Activated naive CD4-positive, alpha-beta T cell treated with anti-CD3 and anti-CD28 coated beads, Interleukin-2, amount 10 ng/mL, durations not matched to agents 7 days and 5 days (primary cell): ENCODE data around the gene MEGF6.
"Not testable (repeated sequence)": the region's sequence is repeated elsewhere in the genome, so short reads cannot be mapped to it uniquely, and the experiment has no call there.

Source experiments
- CTCF ChIA-PET: fragments of 350-600 bp; sonication (Branson Sonifier 250); formaldehyde crosslinking; loops from one replicate; lab custom pipeline; 2021; ENCODE audit warnings: antibody characterized with exemption; lab: Charles Lee
- DNase-seq: peaks from one replicate; pipeline ENCODE4 v3.0.0-alpha.2; 2020
- H3K27ac Mint-ChIP-seq: one replicate; pipeline ENCODE4 v1.8.0; 2021; ENCODE audit warnings: mild to moderate bottlenecking, moderate library complexity, mixed read lengths
- H3K27me3 Mint-ChIP-seq: one replicate; pipeline ENCODE4 v1.8.0; 2021; ENCODE audit warnings: mild to moderate bottlenecking, mixed read lengths
- H3K36me3 Mint-ChIP-seq: one replicate; pipeline ENCODE4 v1.8.0; 2021; ENCODE audit warnings: mixed read lengths
- H3K4me1 Mint-ChIP-seq: one replicate; pipeline ENCODE4 v1.8.0; 2021; ENCODE audit warnings: mixed read lengths
- H3K4me3 Mint-ChIP-seq: one replicate; pipeline ENCODE4 v1.8.0; 2021; ENCODE audit warnings: mild to moderate bottlenecking, moderate library complexity, mixed read lengths
- H3K9me3 Mint-ChIP-seq: one replicate; pipeline ENCODE4 v1.8.0; 2021; ENCODE audit warnings: mixed read lengths

Gene MEGF6

DNA sequence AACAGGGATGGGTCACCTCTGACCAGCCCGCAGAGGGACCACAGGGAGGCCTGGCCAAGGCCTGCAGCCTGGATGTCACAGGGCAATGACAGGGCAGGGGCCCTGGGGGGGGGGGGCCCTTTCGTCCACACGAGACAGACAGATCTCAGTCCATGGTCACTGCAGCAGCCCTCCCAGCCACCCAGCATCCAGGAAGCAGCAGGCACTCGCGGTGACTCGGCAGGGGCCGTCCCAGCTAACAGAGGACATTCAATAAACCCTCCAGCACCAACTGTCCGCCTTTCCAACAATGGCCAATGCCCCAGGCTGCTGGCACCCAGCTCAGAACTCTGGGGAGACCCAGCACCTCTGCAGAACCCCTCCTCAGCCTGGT, 32.9 kb downstream of the MEGF6 start:
- Mint-ChIP-seq H3K27ac (no peak overlapping the region), H3K4me3 (no peak overlapping the region), H3K4me1 (no peaks in the 10 kb centered on the region), H3K36me3 (no peaks in the 10 kb centered on the region), H3K9me3 (peaks cover 4% of the 10 kb centered on the region), H3K27me3 (no peaks in the 10 kb centered on the region)
- CTCF ChIA-PET = no interaction called here
- DNase-seq = no peak

DNA sequence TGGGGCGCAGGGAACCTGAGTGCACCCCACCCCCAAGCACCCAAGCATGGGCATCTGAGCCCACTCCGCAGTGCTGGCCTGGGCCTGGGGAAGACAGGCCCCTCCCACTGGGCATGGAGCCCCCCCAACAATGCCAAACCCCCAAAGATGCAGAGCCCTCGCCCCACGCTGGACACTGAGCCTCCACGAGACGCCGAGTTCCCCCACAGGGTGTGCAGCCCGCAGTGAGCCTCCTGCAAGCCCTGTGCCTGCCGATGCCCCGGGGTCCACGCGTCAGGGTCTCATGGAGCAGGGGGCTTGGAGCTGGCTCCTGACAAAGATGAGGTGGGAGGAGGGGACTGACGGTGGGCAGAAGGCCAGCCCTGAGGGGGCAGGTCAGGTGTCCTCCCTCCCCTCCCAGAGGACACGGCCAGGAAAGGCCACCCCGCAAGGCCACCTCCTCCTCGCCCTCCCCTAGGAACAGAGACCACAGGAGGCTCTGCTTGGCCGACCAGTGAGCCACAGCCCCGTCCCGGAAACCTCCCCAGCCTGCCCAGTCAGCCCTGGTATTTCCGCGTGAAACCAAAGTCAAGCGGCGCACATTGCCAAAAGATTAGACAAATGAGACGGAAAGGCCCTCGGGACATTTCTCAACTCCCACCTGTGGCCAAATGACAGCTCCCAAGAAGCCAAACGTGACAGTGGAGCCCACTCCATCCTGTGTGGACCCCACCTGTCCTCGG, 33.4 kb downstream of the MEGF6 start:
- no peak for DNase-seq
- Mint-ChIP-seq H3K27ac (no peak overlapping the region), H3K4me1 (no peaks in the 10 kb centered on the region), H3K27me3 (no peaks in the 10 kb centered on the region), H3K4me3 (no peak overlapping the region), H3K36me3 (no peaks in the 10 kb centered on the region), H3K9me3 (peaks cover 2% of the 10 kb centered on the region)
- CTCF ChIA-PET = no interaction called here

DNA sequence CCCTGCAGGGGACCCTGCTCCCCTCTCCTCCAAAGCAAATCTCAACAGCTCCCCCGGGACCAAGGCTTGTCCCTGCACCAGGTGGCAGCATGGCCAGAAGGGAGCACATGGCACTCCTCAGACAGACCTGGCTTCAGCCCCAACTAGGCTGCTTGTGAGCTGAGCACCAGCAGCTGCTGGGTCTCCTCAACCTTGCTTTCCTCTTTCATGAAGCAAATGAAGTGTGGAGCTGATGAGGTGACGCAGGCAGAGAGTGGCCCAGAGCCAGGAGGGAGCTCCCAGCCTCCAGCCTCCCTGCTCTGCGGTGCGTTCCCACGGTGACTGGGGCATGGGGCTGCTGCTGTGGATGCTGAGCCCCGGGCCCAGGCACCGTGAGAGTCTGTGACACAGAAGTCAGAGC, 34.0 kb downstream of the MEGF6 start:
- no peaks in the 10 kb centered on the region for H3K4me1 Mint-ChIP-seq
- no peaks in the 10 kb centered on the region for H3K9me3 Mint-ChIP-seq
- H3K36me3 Mint-ChIP-seq = no peaks in the 10 kb centered on the region
- no peak overlapping the region for H3K27ac Mint-ChIP-seq
- H3K4me3 Mint-ChIP-seq = no peak overlapping the region
- DNase-seq = no peak
- CTCF ChIA-PET = no interaction called here
- H3K27me3 Mint-ChIP-seq = no peaks in the 10 kb centered on the region

DNA sequence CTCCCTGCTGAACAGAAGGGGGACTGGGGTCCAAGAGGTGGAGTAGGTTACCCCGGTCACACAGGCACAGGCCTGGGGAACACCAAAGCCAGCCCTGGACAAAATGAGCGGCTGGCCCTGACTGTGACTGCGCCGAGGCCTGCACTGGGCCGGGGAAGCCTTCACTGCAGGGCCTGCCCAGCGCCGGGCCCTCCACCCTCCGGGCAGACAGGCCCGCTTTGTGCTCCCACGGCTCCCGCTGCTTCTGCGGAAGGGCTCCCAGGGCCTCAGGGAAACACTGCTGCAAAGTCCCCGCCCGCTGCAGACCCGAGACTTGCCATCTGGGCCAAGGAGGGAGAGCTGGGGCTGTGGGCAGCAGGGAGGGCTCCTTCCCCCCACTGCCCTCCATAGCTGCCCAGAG, 35.3 kb downstream of the MEGF6 start:
- Mint-ChIP-seq H3K36me3 (no peaks in the 10 kb centered on the region), H3K4me3 (no peak overlapping the region), H3K9me3 (no peaks in the 10 kb centered on the region), H3K27ac (no peak overlapping the region), H3K4me1 (no peaks in the 10 kb centered on the region), H3K27me3 (no peaks in the 10 kb centered on the region)
- CTCF ChIA-PET = no interaction called here
- DNase-seq = no peak

DNA sequence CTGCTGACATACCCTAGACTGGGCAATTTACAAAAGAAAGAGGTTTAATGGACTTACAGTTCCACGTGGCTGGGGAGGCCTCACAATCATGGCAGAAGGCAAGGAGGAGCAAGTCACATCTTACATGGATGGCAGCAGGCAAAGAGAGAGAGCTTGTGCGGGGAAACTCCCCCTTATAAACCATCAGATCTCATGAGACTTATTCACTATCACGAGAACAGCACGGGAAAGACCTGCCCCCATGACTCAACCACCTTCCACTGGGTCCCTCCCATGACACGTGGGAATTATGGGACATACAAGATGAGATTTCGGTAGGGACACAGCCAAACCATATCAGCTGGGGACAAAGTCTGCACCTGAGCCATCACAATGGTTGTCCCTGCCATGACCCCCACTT, 35.8 kb downstream of the MEGF6 start:
- DNase-seq, H3K27me3 Mint-ChIP-seq, H3K36me3 Mint-ChIP-seq, H3K27ac Mint-ChIP-seq, H3K4me3 Mint-ChIP-seq, H3K4me1 Mint-ChIP-seq, CTCF ChIA-PET, H3K9me3 Mint-ChIP-seq: not testable (repeated sequence)

DNA sequence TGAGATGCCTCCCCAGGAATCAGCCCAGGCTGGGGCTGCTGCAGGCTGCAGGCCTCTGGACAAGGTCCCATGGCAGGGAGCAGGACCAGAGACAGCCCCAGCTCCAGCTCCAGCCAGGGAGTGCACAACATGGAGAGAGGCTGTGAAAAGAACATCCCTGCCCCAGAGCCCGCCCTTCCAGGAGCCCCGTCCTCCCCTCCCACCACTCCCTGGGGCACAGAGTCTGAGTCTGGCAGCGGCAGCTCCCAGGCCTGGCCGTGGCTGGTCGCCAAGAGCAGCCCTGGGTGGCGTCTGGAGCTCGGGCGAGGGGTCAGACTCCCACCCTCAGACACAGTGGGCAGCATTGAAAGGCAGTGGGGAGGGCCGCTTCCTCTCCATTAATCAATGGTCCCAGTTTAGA, 37.8 kb downstream of the MEGF6 start:
- H3K4me1 Mint-ChIP-seq = no peaks in the 10 kb centered on the region
- H3K27me3 Mint-ChIP-seq = no peaks in the 10 kb centered on the region
- H3K9me3 Mint-ChIP-seq = no peaks in the 10 kb centered on the region
- CTCF ChIA-PET = no interaction called here
- DNase-seq = no peak
- H3K4me3 Mint-ChIP-seq = no peak overlapping the region
- H3K27ac Mint-ChIP-seq = no peak overlapping the region
- H3K36me3 Mint-ChIP-seq = no peaks in the 10 kb centered on the region

DNA sequence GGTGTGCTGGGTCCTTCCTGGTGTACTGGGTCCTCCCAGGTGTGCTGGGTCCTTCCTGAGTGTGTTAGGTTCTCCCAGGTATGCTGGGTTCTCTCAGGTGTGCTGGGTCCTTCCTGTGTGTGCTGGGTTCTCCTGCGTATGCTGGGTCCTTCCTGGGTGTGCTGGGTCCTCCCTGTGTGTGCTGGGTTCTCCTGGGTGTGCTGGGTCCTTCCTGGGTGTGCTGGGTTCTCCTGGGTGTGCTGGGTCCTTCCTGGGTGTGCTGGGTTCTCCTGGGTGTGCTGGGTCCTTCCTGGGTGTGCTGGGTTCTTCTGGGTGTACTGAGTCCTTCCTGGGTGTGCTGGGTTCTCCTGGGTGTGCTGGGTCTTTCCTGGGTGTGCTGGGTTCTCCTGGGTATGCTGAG, 38.7 kb downstream of the MEGF6 start:
- H3K4me1 Mint-ChIP-seq, H3K27me3 Mint-ChIP-seq, DNase-seq, H3K36me3 Mint-ChIP-seq, H3K4me3 Mint-ChIP-seq, CTCF ChIA-PET, H3K27ac Mint-ChIP-seq, H3K9me3 Mint-ChIP-seq: not testable (repeated sequence)

DNA sequence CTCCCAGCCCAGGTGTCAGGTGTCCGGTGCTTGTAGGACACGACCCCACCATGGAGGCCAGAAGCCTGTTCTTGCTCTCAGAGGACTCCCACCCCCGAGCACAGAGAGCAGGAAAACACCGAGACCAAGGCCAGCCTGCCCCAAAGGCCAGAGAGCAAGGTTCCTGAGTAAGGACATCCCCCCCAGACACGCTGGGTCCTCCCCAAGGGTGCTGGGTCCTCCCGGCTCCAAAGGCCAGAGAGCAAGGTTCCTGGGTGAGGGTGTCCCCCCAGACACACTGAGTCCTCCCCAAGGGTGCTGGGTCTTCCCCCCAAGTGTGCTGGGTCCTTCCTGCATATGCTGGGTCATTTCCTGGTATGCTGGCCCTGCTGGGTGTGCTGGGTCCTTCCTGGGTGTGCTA, 40.0 kb downstream of the MEGF6 start:
- CTCF ChIA-PET = no interaction called here

DNA sequence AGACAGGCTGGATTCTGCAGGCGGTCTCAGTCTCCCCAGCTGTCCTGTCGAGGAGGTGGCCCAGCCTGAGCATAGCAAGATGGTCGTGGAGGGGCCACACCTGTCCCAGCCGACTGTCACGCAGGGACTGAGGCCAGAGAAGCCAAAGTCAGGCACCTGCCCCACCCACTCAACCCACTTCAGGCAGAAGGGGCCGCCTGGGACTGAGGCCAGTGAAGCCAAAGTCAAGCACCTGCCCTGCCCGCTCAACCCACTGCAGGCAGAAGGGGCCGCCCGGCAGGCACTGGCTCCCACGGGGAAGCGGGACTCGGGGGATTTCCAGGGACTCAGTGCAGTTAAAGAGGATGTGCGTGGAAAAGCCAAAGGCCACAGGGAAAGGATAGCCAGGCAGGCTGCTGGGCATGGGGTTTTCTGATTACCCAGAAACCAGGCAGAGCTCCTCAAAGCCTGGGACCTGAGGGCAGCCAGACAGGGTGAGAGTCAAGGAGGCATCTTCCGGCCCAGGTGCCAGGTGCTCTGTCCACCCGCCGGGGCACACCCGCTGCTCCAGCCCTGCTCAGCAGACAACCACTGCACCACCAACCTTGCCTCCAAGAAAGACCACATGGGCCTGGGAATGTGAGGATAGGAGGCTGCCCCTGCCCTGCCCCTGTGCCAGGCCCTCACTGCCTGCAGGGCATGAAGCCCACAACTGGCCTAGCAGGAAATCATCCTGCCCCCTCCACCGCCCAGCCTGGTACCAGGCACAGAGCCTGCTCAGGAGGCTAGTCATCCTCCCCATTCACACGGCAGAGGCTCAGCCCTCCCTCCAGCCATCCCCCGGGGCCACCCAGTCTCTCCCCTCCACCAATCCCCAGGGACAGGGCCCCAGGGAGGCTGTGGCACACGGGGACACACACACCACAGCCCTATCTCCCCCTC, 41.0 kb downstream of the MEGF6 start:
- H3K27ac Mint-ChIP-seq = peak overlapping the region; percentile 45
- no peaks in the 10 kb centered on the region for H3K27me3 Mint-ChIP-seq
- H3K4me3 Mint-ChIP-seq = no peak overlapping the region
- H3K4me1 Mint-ChIP-seq = no peaks in the 10 kb centered on the region
- no peaks in the 10 kb centered on the region for H3K36me3 Mint-ChIP-seq
- CTCF ChIA-PET = interaction anchor here (1.5 kb wide), 1 partner anchor 49 kb away, joined by 4 read pairs; no protein-coding TSS in a partner anchor
- no peaks in the 10 kb centered on the region for H3K9me3 Mint-ChIP-seq
- DNase-seq = no peak

More for the DNA sequence above, 40.0 kb downstream of the MEGF6 start:
- H3K27ac Mint-ChIP-seq = no peak overlapping the region
- no peaks in the 10 kb centered on the region for H3K4me1 Mint-ChIP-seq
- no peaks in the 10 kb centered on the region for H3K36me3 Mint-ChIP-seq
- no peak for DNase-seq
- no peaks in the 10 kb centered on the region for H3K27me3 Mint-ChIP-seq
- no peaks in the 10 kb centered on the region for H3K9me3 Mint-ChIP-seq
- H3K4me3 Mint-ChIP-seq = no peak overlapping the region

DNA sequence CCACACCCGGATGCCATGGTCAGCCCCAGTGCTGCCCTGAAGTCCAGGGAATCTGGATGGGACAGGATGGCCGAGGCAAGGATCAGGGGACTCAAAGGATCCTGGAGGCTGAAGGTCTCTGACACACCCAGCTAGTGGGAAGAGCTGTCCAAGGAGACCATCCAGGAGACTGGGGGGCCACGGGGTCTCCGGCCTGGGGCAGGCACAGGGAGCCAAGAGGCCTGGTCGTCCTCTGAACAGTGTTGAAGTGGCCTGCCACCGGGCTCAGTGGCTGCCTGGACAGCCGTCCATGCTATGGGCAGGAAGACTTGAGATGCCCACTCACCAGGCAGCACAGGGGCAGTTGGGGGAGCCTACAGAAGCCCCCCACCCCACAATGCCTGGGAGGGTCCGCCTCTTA, 41.9 kb downstream of the MEGF6 start:
- H3K4me1 Mint-ChIP-seq = no peaks in the 10 kb centered on the region
- H3K27me3 Mint-ChIP-seq = no peaks in the 10 kb centered on the region
- H3K27ac Mint-ChIP-seq = no peak overlapping the region
- H3K4me3 Mint-ChIP-seq = no peak overlapping the region
- no peaks in the 10 kb centered on the region for H3K36me3 Mint-ChIP-seq
- H3K9me3 Mint-ChIP-seq = no peaks in the 10 kb centered on the region
- CTCF ChIA-PET = interaction anchor here (1.5 kb wide), 1 partner anchor 50 kb away, joined by 4 read pairs; no protein-coding TSS in a partner anchor
- DNase-seq = no peak

DNA sequence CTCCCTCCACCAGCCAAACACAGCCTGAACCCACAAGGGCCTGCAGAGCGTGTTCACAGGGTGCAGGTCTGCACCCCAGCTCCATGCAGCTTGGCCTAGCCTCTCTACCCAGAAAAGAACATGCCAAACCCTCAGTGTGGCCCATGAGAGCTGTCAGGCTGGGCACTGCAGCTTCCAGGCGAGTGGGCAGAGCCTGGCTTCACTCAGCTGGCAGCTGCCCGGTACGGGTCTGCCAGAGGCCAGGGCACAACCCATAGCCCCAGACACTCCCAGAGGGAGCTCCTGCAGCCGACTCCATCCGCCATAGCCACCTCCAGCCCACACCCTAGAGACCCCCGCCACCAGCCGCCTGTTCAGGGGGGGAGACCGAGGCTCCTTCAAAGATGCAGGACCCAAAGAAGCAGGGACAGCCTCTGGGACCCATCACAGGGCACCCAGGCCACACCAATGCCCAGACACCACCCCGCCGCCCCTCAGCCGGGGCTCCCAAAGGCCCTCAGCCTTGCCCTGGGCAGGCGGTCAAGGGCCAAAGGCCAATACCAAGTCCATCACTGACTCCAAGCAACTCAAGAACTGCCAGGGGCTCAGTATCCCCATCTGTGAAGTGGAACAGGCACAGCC, 42.4 kb downstream of the MEGF6 start:
- no peaks in the 10 kb centered on the region for H3K36me3 Mint-ChIP-seq
- no peaks in the 10 kb centered on the region for H3K27me3 Mint-ChIP-seq
- no peak for DNase-seq
- no peaks in the 10 kb centered on the region for H3K9me3 Mint-ChIP-seq
- H3K4me3 Mint-ChIP-seq = no peak overlapping the region
- H3K4me1 Mint-ChIP-seq = no peaks in the 10 kb centered on the region
- H3K27ac Mint-ChIP-seq = no peak overlapping the region
- CTCF ChIA-PET = interaction anchor here (1.5 kb wide), 1 partner anchor 50 kb away, joined by 4 read pairs; no protein-coding TSS in a partner anchor

DNA sequence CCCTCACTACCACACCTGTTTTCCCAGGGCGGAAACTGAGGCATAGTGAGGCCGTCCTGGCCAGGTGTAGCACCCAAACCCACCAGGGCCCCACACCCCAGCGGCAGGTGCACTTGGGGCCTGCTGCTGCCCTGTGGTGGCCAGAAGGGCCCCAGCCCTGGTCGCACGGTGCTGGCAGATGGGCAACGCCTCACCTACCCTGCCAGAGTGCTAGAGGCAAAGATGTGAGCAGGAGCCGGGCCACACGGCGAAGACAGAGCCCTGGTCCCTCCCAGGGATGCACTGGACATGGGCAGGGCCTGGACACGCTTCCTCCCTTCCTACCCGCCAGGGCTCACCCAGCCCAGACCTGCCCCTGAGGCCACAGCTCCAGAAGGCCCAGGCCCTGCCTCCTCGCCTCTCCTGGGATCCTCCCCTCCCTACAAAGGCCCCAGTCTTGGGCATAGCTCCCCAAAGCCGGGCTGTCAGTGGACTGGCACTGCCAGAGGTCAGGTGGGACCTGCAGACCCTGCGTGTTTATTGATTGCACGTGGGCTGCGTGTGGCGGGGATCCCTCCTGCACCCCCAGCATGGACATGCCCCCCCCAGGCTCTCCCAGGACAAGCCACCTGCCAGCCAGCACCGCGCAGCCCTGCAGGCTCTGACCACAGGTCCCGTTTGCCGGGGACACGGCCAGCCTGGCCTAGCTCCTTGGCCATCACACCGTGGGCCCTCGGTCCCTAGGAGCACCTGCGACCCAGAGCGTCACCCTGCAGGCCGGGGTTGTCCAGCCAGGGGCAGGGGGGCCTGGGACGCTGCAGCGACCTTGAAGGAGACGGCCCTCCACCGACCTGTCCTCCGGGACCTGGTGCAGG, 44.1 kb downstream of the MEGF6 start:
- Mint-ChIP-seq H3K4me1 (no peaks in the 10 kb centered on the region), H3K4me3 (no peak overlapping the region), H3K27me3 (no peaks in the 10 kb centered on the region), H3K9me3 (no peaks in the 10 kb centered on the region), H3K36me3 (no peaks in the 10 kb centered on the region), H3K27ac (no peak overlapping the region)
- CTCF ChIA-PET = interaction anchor here (1.3 kb wide), 1 partner anchor 54 kb away, joined by 8 read pairs; no protein-coding TSS in a partner anchor
- DNase-seq = no peak

DNA sequence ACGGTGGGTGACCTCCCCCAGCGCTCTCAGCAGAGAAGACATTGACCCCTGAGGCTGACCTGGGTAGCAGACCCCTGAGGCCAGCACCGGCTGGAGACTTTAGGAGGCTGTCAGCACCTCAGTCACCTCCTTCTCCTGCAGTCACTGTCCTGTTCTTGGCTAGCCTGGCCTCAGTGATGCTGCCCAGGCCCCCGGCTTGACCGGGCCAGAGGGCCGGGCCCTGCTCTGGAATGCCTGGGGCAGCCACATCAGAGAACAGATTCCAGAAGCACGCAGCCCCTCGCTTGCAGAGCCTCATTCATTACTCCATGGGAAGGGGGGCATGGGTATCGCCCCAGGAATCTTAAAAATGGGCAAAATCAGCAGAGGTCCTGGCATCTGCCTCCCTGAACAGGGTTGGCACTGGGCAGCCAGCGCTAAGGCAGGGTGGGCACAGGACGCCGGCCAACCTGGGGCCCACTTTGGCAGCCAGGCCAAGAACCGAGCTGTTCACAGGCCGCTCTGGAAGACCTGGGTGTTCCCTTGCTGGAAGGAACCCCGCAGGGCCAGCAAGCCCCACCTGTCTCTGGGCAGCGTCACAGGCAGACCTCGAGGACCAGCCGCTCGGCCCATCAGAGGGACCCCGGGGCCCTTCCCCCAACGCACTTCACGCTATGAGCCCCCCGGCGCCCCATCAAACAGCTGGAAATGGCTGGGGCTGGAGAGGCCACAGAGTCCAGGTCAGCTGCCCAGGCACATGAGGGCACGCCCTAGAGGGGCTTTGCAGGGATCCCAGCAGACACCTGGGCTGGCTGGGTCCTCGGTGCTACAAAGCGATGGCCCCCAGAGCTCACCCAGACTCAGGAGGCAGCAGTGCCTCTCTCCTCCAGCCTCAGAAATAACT, 45.1 kb downstream of the MEGF6 start:
- H3K4me3 Mint-ChIP-seq = no peak overlapping the region
- no peak overlapping the region for H3K27ac Mint-ChIP-seq
- H3K27me3 Mint-ChIP-seq = no peaks in the 10 kb centered on the region
- H3K36me3 Mint-ChIP-seq = no peaks in the 10 kb centered on the region
- no peak for DNase-seq
- no peaks in the 10 kb centered on the region for H3K4me1 Mint-ChIP-seq
- CTCF ChIA-PET = interaction anchor here (1.3 to 3.9 kb wide), 2 partner anchors 54 to 55 kb away, joined by 8 to 38 read pairs; no protein-coding TSS in a partner anchor
- no peaks in the 10 kb centered on the region for H3K9me3 Mint-ChIP-seq
